Urinary bladder (tissue), 4 donors: ENCODE data around the gene PEMT. TPM values are rescaled to one million over a fixed set of nuclear protein-coding genes. Genes with fewer than 3 reads are reported as not detected.

Experiments
- DNase-seq: peaks from one replicate; pipeline ENCODE4 v3.0.0-alpha.2; 2015; ENCODE audit errors: extremely low spot score
- H3K27ac ChIP-seq: one replicate; pipeline ENCODE4 v1.5.1; 2013; ENCODE audit warnings: low read depth, mild to moderate bottlenecking, moderate library complexity
- H3K36me3 ChIP-seq: one replicate; pipeline ENCODE4 v1.6.1; 2013; ENCODE audit warnings: mild to moderate bottlenecking, moderate library complexity; ENCODE audit not compliant: insufficient read depth
- H3K4me1 ChIP-seq: one replicate; pipeline ENCODE4 v1.6.1; 2013; ENCODE audit warnings: mild to moderate bottlenecking, moderate library complexity; ENCODE audit not compliant: insufficient read depth
- H3K4me3 ChIP-seq: one replicate; pipeline ENCODE4 v1.5.1; 2013; ENCODE audit warnings: low read depth, low read length
- WGBS: extraction: QIAGEN DNeasy Blood & Tissue Kit; methylation state at CpG from one replicate; pipeline ENCODE4 v1.1.7; 2013; 5-methylcytosine and 5-hydroxymethylcytosine counted together
- polyA plus RNA-seq: library from polyadenylated mRNA; stranded (reverse); fragments of 200-250 nt; gene quantifications from one replicate; pipeline ENCODE4 v1.2.3, GENCODE V29; 2013
- total RNA-seq: library from RNA; depleted of rRNA; stranded (reverse); fragments of >200 nt; gene quantifications from one replicate; pipeline ENCODE4 v1.2.3, GENCODE V29; 2014
- donor health status: healthy with polysubstance abuse.
- donor health status: healthy.

The PEMT gene
- total and polyA plus RNA-seq, 2 donors, result 10.9 to 36.2 TPM

GRCh38 chr17:17570798-17571716 is 20.5 kb downstream of the PEMT start:
- Histone ChIP-seq H3K4me3 (no peak overlapping the region), H3K4me1 (no peaks in the 10 kb centered on the region), H3K27ac (no peak overlapping the region), H3K36me3 (no peaks in the 10 kb centered on the region)
- no peak for DNase-seq
- WGBS, result 82% methylated on average over 15 of the region's 15 CpGs

- no peak for DNase-seq
- H3K27ac ChIP-seq, result no peak overlapping the region
- no peaks in the 10 kb centered on the region for H3K36me3 ChIP-seq
- no peak overlapping the region for H3K4me3 ChIP-seq
- 81% methylated on average over 7 of the region's 7 CpGs for WGBS
- no peaks in the 10 kb centered on the region for H3K4me1 ChIP-seq
These were observed 21.2 kb downstream of the PEMT start for GRCh38 chr17:17570140-17570797.

- no peaks in the 10 kb centered on the region for H3K4me1 ChIP-seq
- no peak overlapping the region for H3K27ac ChIP-seq
- H3K4me3 ChIP-seq, result no peak overlapping the region
- WGBS, result 88% methylated on average over 4 of the region's 4 CpGs
- no peaks in the 10 kb centered on the region for H3K36me3 ChIP-seq
- no peak for DNase-seq
These were observed 21.8 kb downstream of the PEMT start for GRCh38 chr17:17569691-17570090.

- no peaks in the 10 kb centered on the region for H3K4me1 ChIP-seq
- H3K36me3 ChIP-seq, result no peaks in the 10 kb centered on the region
- DNase-seq, result no peak
- H3K4me3 ChIP-seq, result no peak overlapping the region
- H3K27ac ChIP-seq, result no peak overlapping the region
- WGBS, result 73% methylated on average over 6 of the region's 6 CpGs
These were observed 22.7 kb downstream of the PEMT start for GRCh38 chr17:17568772-17569195.

DNA sequence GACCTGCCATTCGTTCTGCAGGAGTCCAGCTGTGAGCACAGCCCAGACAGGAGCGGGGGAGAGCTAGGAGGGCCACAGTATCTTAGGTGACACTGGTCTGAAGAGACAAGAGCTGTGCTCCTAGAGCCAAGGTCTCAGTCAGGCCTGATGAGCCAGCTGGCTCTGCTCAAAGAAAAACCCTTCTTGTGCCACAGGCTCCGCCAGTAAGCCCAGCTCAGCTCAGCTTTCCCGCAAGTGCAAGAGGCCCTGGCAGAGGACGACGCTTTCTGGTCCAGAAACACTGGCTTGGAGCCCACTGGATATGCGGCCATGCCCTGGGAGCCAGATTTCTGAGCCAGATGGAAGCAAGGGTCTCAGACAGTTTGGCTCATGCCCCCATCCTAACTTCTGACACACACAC is 23.9 kb downstream of the PEMT start:
- no peaks in the 10 kb centered on the region for H3K36me3 ChIP-seq
- no peaks in the 10 kb centered on the region for H3K4me1 ChIP-seq
- DNase-seq, result no peak
- WGBS, result 26% methylated on average over 7 of the region's 7 CpGs
- no peak overlapping the region for H3K4me3 ChIP-seq
- no peak overlapping the region for H3K27ac ChIP-seq

DNA sequence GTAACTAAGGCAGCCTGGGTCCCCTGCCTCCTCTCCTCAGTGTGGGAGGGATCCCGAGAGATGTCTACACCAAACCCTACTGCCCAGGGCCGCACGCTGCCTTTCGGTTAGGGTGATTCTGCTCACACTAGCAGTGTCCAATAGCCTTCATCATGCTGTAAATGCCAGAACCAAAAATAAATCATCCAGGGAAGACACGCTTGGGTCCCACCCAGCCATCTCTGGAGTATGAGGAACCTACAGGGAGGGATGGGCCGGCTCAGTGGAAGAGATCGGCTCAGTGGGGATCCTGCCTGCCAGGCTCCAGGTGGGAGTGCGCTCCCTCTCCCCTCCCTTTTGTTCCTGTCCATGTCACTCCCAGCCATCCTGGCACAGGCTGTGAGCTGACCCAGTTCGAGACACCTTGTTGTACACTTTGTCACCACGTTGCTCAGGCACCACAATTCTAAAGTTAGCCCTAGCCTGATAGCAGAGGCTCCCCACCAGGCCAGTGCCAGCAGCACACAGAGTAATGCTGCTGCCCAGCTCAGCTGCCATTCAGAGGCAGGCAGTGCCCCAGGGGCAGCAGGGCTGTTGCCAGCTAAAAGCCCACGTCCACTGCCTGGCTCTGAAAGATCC is 24.5 kb downstream of the PEMT start:
- Histone ChIP-seq H3K36me3 (no peaks in the 10 kb centered on the region), H3K27ac (no peak overlapping the region), H3K4me3 (no peak overlapping the region), H3K4me1 (no peaks in the 10 kb centered on the region)
- DNase-seq, result no peak
- 56% methylated on average over 11 of the region's 11 CpGs for WGBS

DNA sequence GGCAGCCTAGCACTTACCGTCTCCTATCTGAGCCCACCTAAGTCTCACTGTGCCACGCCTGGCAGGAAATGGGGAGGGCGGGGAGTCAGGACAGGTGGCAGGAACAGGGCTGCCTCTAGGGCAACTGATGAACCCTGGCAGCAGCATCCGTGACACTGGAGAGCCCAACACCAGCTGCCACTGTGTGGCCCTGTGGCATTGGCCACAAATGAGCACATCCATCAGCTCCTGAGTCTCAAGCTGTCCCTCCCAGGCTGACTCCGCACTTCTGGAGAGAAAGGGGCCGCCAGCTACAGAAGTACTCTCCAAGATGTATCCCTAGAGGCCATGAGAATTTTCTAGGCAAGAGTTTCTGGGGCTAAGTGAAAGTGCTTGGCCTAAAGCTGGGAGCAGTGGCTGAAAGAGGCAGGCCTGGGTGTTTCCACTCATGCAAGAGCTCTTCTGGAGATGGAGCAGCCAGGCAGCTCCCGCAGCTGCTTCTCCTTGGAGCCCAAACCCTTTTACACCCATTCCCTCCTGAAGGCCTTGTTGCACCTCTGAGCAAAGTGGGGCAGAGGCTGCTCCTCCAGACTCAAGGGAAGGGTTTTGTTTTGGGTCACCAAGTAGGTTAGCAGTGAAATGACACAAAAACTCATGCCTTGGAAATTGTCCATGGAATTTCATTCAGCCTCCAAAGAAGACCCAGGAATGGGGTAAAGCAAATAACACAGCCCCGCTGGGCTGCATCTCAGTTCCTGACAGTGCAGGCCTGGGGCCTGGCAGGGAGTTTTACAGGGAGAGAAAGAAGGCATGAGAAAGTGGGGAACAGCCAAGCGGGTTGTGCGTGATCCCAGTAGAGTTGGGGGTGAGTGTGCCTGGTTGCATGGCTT is 25.8 kb downstream of the PEMT start:
- Histone ChIP-seq H3K4me1 (no peaks in the 10 kb centered on the region), H3K4me3 (no peak overlapping the region), H3K36me3 (no peaks in the 10 kb centered on the region), H3K27ac (no peak overlapping the region)
- 85% methylated on average over 10 of the region's 10 CpGs for WGBS
- no peak for DNase-seq

DNA sequence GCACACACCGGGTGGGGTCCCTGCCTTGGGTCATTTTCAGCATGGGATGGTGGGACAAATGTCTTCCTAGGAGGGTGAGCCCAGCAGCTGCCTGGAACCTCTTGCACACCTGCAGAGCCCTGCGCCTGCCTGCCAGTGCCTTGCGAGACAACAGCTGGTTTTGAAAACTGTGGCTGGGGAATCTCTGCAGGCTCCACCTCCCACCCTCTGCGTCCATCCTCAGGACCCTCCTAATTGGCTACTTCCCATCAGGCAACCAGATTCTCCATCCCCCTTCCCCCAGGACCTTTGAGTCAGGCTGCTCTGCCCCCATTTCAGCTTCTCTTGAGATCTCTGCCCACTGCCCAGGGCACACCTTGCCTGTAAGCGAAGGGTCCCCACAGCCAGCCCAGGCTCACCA is 26.6 kb downstream of the PEMT start:
- DNase-seq, result no peak
- Histone ChIP-seq H3K4me3 (no peak overlapping the region), H3K4me1 (no peaks in the 10 kb centered on the region), H3K27ac (no peak overlapping the region), H3K36me3 (no peaks in the 10 kb centered on the region)
- 93% methylated on average over 5 of the region's 5 CpGs for WGBS

DNA sequence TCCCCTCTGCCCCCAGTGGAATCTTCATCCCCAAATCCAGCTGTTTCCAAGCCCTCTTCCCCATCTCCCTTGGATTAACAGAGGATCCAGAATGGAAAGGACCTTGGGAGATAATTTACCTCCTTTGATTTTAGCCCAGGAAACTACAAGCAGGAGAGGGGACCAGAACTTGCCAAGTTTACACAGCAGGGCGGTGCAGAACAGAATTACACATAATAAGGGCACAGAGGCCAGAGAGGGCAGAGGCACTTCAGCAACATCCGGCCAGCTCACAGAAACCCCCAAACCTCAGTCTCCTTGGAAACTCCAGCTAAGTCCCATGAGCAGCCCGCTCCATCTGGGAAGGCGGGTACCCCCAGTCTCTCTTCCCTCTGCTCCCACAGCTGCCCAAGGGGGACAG is 27.2 kb downstream of the PEMT start:
- no peaks in the 10 kb centered on the region for H3K36me3 ChIP-seq
- DNase-seq, result no peak
- H3K4me3 ChIP-seq, result no peak overlapping the region
- WGBS, result 95% methylated on average over 4 of the region's 4 CpGs
- H3K4me1 ChIP-seq, result no peaks in the 10 kb centered on the region
- no peak overlapping the region for H3K27ac ChIP-seq

DNA sequence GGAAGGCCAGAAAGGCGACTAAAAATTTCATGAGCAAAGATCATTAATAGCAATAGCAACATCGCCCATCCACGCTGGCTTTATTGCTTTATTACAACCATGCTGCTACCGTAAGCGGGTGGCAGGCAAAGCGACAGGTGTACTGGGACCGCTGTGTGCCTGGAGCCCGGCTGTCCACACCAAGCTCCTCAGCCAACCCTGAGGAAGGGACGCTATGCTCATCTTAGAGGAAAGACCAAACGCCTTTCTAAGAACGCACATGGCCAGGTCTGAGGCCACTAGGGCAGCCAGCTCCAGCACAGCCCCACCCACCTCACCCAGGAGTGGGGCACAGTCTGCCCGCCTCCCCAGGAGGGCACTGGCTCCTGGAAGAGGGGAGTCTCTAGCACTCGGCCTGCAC is 28.0 kb downstream of the PEMT start:
- H3K4me3 ChIP-seq, result no peak overlapping the region
- H3K27ac ChIP-seq, result no peak overlapping the region
- H3K36me3 ChIP-seq, result no peaks in the 10 kb centered on the region
- WGBS, result 95% methylated on average over 13 of the region's 13 CpGs
- no peak for DNase-seq
- no peaks in the 10 kb centered on the region for H3K4me1 ChIP-seq

DNA sequence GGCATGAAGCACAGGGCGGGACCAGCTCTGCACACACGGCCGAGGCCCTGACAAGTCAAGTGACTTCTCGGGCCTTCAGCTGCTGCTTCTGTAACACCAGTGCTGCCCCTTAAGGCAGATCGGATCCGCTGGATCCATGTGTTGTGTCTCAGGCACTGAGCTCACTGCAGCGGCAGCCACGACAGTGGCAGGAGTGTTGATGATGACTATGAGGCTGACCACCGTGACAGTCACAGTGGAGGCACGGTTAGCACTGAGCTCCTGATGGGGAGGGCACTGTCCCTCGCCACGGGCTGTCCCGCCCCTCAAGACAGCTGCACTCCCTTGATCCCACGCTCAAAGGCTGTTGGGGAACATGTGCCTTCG is 29.4 kb downstream of the PEMT start:
- no peaks in the 10 kb centered on the region for H3K4me1 ChIP-seq
- WGBS, result 90% methylated on average over 15 of the region's 15 CpGs
- H3K4me3 ChIP-seq, result no peak overlapping the region
- DNase-seq, result no peak
- H3K27ac ChIP-seq, result no peak overlapping the region
- no peaks in the 10 kb centered on the region for H3K36me3 ChIP-seq

- H3K36me3 ChIP-seq, result no peaks in the 10 kb centered on the region
- no peak for DNase-seq
- H3K4me1 ChIP-seq, result no peaks in the 10 kb centered on the region
- H3K4me3 ChIP-seq, result no peak overlapping the region
- 86% methylated on average over 30 of the region's 30 CpGs for WGBS
- H3K27ac ChIP-seq, result no peak overlapping the region
These were observed 29.9 kb downstream of the PEMT start for GRCh38 chr17:17561408-17562145.

DNA sequence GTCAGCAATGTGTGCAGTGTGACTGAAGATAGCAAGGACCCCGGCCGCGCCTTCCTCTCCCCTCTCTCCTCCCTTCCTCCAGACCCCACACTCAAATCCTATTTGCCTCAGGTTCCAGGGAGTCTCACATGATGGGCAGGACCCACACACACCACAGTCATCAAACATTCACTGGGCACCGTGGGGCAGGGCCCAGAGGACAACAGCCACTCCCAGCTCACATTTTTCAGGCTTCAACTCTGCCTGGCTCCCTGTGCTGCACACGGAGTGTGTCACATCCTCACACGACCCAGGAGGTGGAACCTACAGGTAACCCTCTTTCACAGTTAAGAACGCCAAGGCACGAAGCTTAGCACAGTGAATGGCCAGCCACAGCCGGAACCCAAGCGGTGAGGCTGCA is 30.5 kb downstream of the PEMT start:
- no peaks in the 10 kb centered on the region for H3K4me1 ChIP-seq
- no peak overlapping the region for H3K27ac ChIP-seq
- WGBS, result 90% methylated on average over 10 of the region's 10 CpGs

More for the DNA sequence above, 30.5 kb downstream of the PEMT start:
- Histone ChIP-seq H3K4me3 (no peak overlapping the region), H3K36me3 (no peaks in the 10 kb centered on the region)
- DNase-seq, result no peak
